Naive thymus-derived CD4-positive, alpha-beta T cell (primary cell): ENCODE results near the gene KRT84. TPM values are rescaled to one million over a fixed set of nuclear protein-coding genes. Genes with fewer than 3 reads are reported as not detected.

Experiments
- ATAC-seq: fragments of 150-1000 bp; cut with Tn5 transposase; 2 replicates; pipeline ENCODE4 v1.10.0; 2021; ENCODE audit warnings: mild to moderate bottlenecking, moderate library complexity
- CTCF ChIA-PET: fragments of 350-600 bp; sonication (Branson Sonifier 250); formaldehyde crosslinking; loops from one replicate; lab custom pipeline; 2021; ENCODE audit warnings: antibody characterized with exemption; lab: Charles Lee
- POLR2A ChIA-PET: fragments of 350-600 bp; sonication (Branson Sonifier 250); formaldehyde crosslinking; loops from one replicate; lab custom pipeline; 2021; ENCODE audit warnings: antibody characterized with exemption, inconsistent platforms; lab: Charles Lee
- DNase-seq, 9 donors: peaks; one replicate each; pipeline versions ENCODE4 v3.0.0 to v3.0.0-alpha.2; 2020 to 2022; ENCODE audit warnings: mixed read lengths in 1 of 9
- H3K27ac ChIP-seq: one replicate; pipeline ENCODE4 v1.7.0; 2013; ENCODE audit warnings: mild to moderate bottlenecking, low read depth, low read length, moderate library complexity
- H3K27me3 ChIP-seq, 2 donors: one replicate each; pipeline ENCODE4 v1.7.0; 2013; ENCODE audit warnings: low read length in 2 of 2, mild to moderate bottlenecking in 2 of 2, moderate library complexity in 2 of 2; ENCODE audit not compliant: control insufficient read depth in 2 of 2, insufficient read depth in 2 of 2
- H3K36me3 ChIP-seq, 3 experiments: 1 replicate in 2 of 3; 2 replicates in 1 of 3; pipeline ENCODE4 v1.7.0; 2013; ENCODE audit warnings: low read length in 3 of 3, mild to moderate bottlenecking in 3 of 3, moderate library complexity in 1 of 3; ENCODE audit not compliant: insufficient read depth in 3 of 3, control insufficient read depth in 2 of 3
- H3K4me1 ChIP-seq, 2 donors: one replicate each; pipeline ENCODE4 v1.7.0; 2013; ENCODE audit warnings: low read length in 2 of 2, mild to moderate bottlenecking in 2 of 2, moderate library complexity in 1 of 2; ENCODE audit not compliant: control insufficient read depth in 2 of 2, insufficient read depth in 2 of 2
- H3K4me3 ChIP-seq: 2 replicates; pipeline ENCODE4 v1.7.0; 2013; ENCODE audit warnings: mild to moderate bottlenecking, low read length
- H3K9me3 ChIP-seq, 3 experiments: 1 replicate in 2 of 3; 2 replicates in 1 of 3; pipeline ENCODE4 v1.7.0; 2013; ENCODE audit warnings: low read length in 3 of 3; ENCODE audit not compliant: control insufficient read depth in 2 of 3
- H3K27ac Mint-ChIP-seq, 9 donors: one replicate each; pipeline ENCODE4 v1.8.0; 2020 to 2022; ENCODE audit warnings: mixed read lengths in 9 of 9, mild to moderate bottlenecking in 8 of 9, moderate library complexity in 5 of 9, inconsistent platforms in 2 of 9
- H3K27me3 Mint-ChIP-seq, 5 donors: one replicate each; pipeline ENCODE4 v1.8.0; 2021 to 2022; ENCODE audit warnings: mixed read lengths in 5 of 5, mild to moderate bottlenecking in 1 of 5
- H3K36me3 Mint-ChIP-seq, 5 donors: one replicate each; pipeline ENCODE4 v1.8.0; 2020 to 2022; ENCODE audit warnings: mixed read lengths in 5 of 5, mild to moderate bottlenecking in 3 of 5, inconsistent platforms in 1 of 5
- H3K4me1 Mint-ChIP-seq, 7 donors: one replicate each; pipeline ENCODE4 v1.8.0; 2020 to 2022; ENCODE audit warnings: mixed read lengths in 7 of 7, mild to moderate bottlenecking in 3 of 7, inconsistent platforms in 1 of 7
- H3K4me3 Mint-ChIP-seq, 10 donors: one replicate each; pipeline ENCODE4 v1.8.0; 2020 to 2022; ENCODE audit warnings: mild to moderate bottlenecking in 10 of 10, mixed read lengths in 10 of 10, moderate library complexity in 6 of 10, inconsistent platforms in 2 of 10
- H3K9me3 Mint-ChIP-seq, 11 donors: one replicate each; pipeline ENCODE4 v1.8.0; 2020 to 2022; ENCODE audit warnings: mixed read lengths in 11 of 11, mild to moderate bottlenecking in 4 of 11, inconsistent platforms in 1 of 11, moderate library complexity in 1 of 11
- intact Hi-C, 2 donors: fragments of 100-400 bp; cut with micrococcal nuclease; formaldehyde crosslinking; loops; one replicate each; pipeline ENCODE4 v1.15.1; 2023
- polyA plus RNA-seq, 2 donors: library from polyadenylated mRNA; unstranded; fragments of 300-500 nt; fragmentation: Illumina TruSeq; gene quantifications; one replicate each; pipeline ENCODE4 v1.2.3, GENCODE V29; 2021
- total RNA-seq, 6 experiments: library from RNA in 5 of 6; stranded (reverse) in 5 of 6; gene quantifications; 1 replicate in 5 of 6; 2 replicates in 1 of 6; pipeline ENCODE4 v1.2.3 and lab custom pipeline; 2021 to 2026

KRT84 gene
- total and polyA plus RNA-seq, 7 experiments from 2014 or later = not detected

GRCh38 chr12:52331833-52332232, 53.6 kb downstream of the KRT84 start:
- CTCF ChIA-PET = interaction anchor here (0.6 to 1.6 kb wide), 3 partner anchors 131 to 206 kb away, joined by 3 to 4 read pairs (median 3); no protein-coding TSS in a partner anchor
- Mint-ChIP-seq H3K27ac (no peak overlapping the region), H3K4me1 (peaks cover 0 to 12% (median 6%) of the 10 kb centered on the region in 7 donors), H3K9me3 (peaks cover 0 to 15% (median 5%) of the 10 kb centered on the region in 11 donors), H3K4me3 (no peak overlapping the region), H3K36me3 (peaks cover 0 to 8% (median 4%) of the 10 kb centered on the region in 5 donors), H3K27me3 (peaks cover 0 to 22% (median 10%) of the 10 kb centered on the region in 5 donors)
- ATAC-seq (no peak), DNase-seq (no peak)
- POLR2A ChIA-PET = no interaction called here
- Histone ChIP-seq H3K27me3 (no peaks in the 10 kb centered on the region), H3K9me3 (no peaks in the 10 kb centered on the region), H3K27ac (no peak overlapping the region), H3K4me1 (peaks cover 0 to 6% of the 10 kb centered on the region in 2 donors), H3K36me3 (no peaks in the 10 kb centered on the region), H3K4me3 (no peak overlapping the region)
- intact Hi-C loops = no loop called here

- peaks cover 0 to 22% (median 11%) of the 10 kb centered on the region in 5 donors for H3K27me3 Mint-ChIP-seq
- H3K9me3 ChIP-seq = no peaks in the 10 kb centered on the region
Measured at GRCh38 chr12:52331039-52331438, 54.4 kb downstream of the KRT84 start.

GRCh38 chr12:52327830-52328500, 57.5 kb downstream of the KRT84 start:
- no peaks in the 10 kb centered on the region for H3K36me3 ChIP-seq
- Mint-ChIP-seq H3K4me1 (peaks cover 0 to 13% (median 6%) of the 10 kb centered on the region in 7 donors), H3K9me3 (peaks cover 0 to 1% (median 0%) of the 10 kb centered on the region in 11 donors), H3K27me3 (peaks cover 0 to 25% (median 12%) of the 10 kb centered on the region in 5 donors), H3K36me3 (no peaks in the 10 kb centered on the region), H3K27ac (no peak overlapping the region), H3K4me3 (no peak overlapping the region)
- POLR2A ChIA-PET = no interaction called here
- intact Hi-C loops = loop anchor here (1.0 to 5.0 kb wide), 7 partner anchors 23 to 653 kb away; no protein-coding TSS in a partner anchor
- CTCF ChIA-PET = interaction anchor here (0.5 to 4.1 kb wide), 21 partner anchors 9 to 659 kb away, joined by 3 to 55 read pairs (median 4); no protein-coding TSS in a partner anchor
- H3K27ac ChIP-seq = no peak overlapping the region
- peak; percentile 13 for ATAC-seq
- DNase-seq = no peak
- no peak overlapping the region for H3K4me3 ChIP-seq
- no peaks in the 10 kb centered on the region for H3K27me3 ChIP-seq
- peaks cover 0 to 6% of the 10 kb centered on the region in 2 donors for H3K4me1 ChIP-seq
- H3K9me3 ChIP-seq = no peaks in the 10 kb centered on the region

More at GRCh38 chr12:52331039-52331438, 54.4 kb downstream of the KRT84 start:
- H3K4me3 Mint-ChIP-seq = no peak overlapping the region
- peaks cover 0 to 9% (median 0%) of the 10 kb centered on the region in 11 donors for H3K9me3 Mint-ChIP-seq
- H3K36me3 ChIP-seq = no peaks in the 10 kb centered on the region
- no peak overlapping the region for H3K27ac ChIP-seq
- no peak overlapping the region for H3K4me3 ChIP-seq
- H3K27ac Mint-ChIP-seq = no peak overlapping the region
- peaks cover 0 to 6% of the 10 kb centered on the region in 2 donors for H3K4me1 ChIP-seq
- H3K27me3 ChIP-seq = no peaks in the 10 kb centered on the region
- intact Hi-C loops = no loop called here
- ATAC-seq (no peak), DNase-seq (no peak)
- peaks cover 0 to 13% (median 6%) of the 10 kb centered on the region in 7 donors for H3K4me1 Mint-ChIP-seq
- ChIA-PET POLR2A (no interaction called here), CTCF (interaction anchor here (0.6 to 1.6 kb wide), 4 partner anchors 175 to 548 kb away, joined by 3 to 4 read pairs (median 4); no protein-coding TSS in a partner anchor)
- H3K36me3 Mint-ChIP-seq = peaks cover 0 to 4% (median 0%) of the 10 kb centered on the region in 5 donors

Other genes with a start within 250 kb of the KRT84 start
- gene KRT80, start 193.6 kb downstream of the KRT84 start, total RNA-seq = under 1 TPM in 1 of 5 experiments, not detected in 4; 0.12 TPM
- gene KRT80, start 193.6 kb downstream of the KRT84 start, polyA plus RNA-seq = not detected
- gene KRT7, start 152.4 kb downstream of the KRT84 start, total RNA-seq = 10 to 100 TPM in 1 of 5 experiments, not detected in 4; 36.1 TPM
- not detected for gene KRT7, start 152.4 kb downstream of the KRT84 start, polyA plus RNA-seq
- 1 to 10 TPM in 1 of 5 experiments, under 1 TPM in 1, not detected in 3; 0.13 to 1.5 TPM for gene KRT86, start 111.0 kb downstream of the KRT84 start, total RNA-seq
- gene KRT86, start 111.0 kb downstream of the KRT84 start, polyA plus RNA-seq = not detected
- gene KRT81, start 94.1 kb downstream of the KRT84 start, total RNA-seq = under 1 TPM in 2 of 5 experiments, not detected in 3; 0.15 to 0.21 TPM
- not detected for gene KRT81, start 94.1 kb downstream of the KRT84 start, polyA plus RNA-seq
- not detected for gene KRT83, start 64.3 kb downstream of the KRT84 start, total RNA-seq
- gene KRT83, start 64.3 kb downstream of the KRT84 start, polyA plus RNA-seq = not detected
- gene KRT85, start 18.2 kb downstream of the KRT84 start, total RNA-seq = not detected
- not detected for gene KRT85, start 18.2 kb downstream of the KRT84 start, polyA plus RNA-seq
- gene KRT82, start 20.7 kb upstream of the KRT84 start, total RNA-seq = not detected
- gene KRT82, start 20.7 kb upstream of the KRT84 start, polyA plus RNA-seq = not detected
- gene KRT75, start 48.7 kb upstream of the KRT84 start, total RNA-seq = not detected
- gene KRT75, start 48.7 kb upstream of the KRT84 start, polyA plus RNA-seq = not detected
- gene KRT6B, start 66.5 kb upstream of the KRT84 start, total RNA-seq = not detected
- gene KRT6B, start 66.5 kb upstream of the KRT84 start, polyA plus RNA-seq = not detected
- not detected for gene KRT6C, start 88.2 kb upstream of the KRT84 start, total RNA-seq
- not detected for gene KRT6C, start 88.2 kb upstream of the KRT84 start, polyA plus RNA-seq
- gene KRT6A, start 107.6 kb upstream of the KRT84 start, total RNA-seq = not detected
- not detected for gene KRT6A, start 107.6 kb upstream of the KRT84 start, polyA plus RNA-seq
- under 1 TPM in 1 of 5 experiments, not detected in 4; 0.24 TPM for gene KRT5, start 134.7 kb upstream of the KRT84 start, total RNA-seq
- gene KRT5, start 134.7 kb upstream of the KRT84 start, polyA plus RNA-seq = not detected
- gene KRT71, start 167.5 kb upstream of the KRT84 start, total RNA-seq = not detected
- not detected for gene KRT71, start 167.5 kb upstream of the KRT84 start, polyA plus RNA-seq
- 1 to 10 TPM in 2 of 5 experiments, under 1 TPM in 2, not detected in 1; 0.12 to 1.2 (median 0.90) TPM for gene KRT74, start 188.2 kb upstream of the KRT84 start, total RNA-seq
- gene KRT74, start 188.2 kb upstream of the KRT84 start, polyA plus RNA-seq = not detected
- gene KRT72, start 215.8 kb upstream of the KRT84 start, total RNA-seq = 100 to 1,000 TPM in 3 of 5 experiments, 10 to 100 TPM in 1, 1 to 10 TPM in 1; 2.1 to 149 (median 104) TPM
- gene KRT72, start 215.8 kb upstream of the KRT84 start, polyA plus RNA-seq = under 1 TPM in 1 of 2 donors, not detected in 1; 0.71 TPM
- gene KRT73, start 232.9 kb upstream of the KRT84 start, total RNA-seq = 10 to 100 TPM in 4 of 5 experiments, 1 to 10 TPM in 1; 1.0 to 96.4 (median 65.6) TPM
- gene KRT73, start 232.9 kb upstream of the KRT84 start, polyA plus RNA-seq = 10 to 100 TPM in 1 of 2 donors, 1 to 10 TPM in 1; 6.2 to 11.1 TPM